Panc1 (cell line): ENCODE results near the gene HORMAD2. TPM values are rescaled to one million over a fixed set of nuclear protein-coding genes. Genes with fewer than 3 reads are reported as not detected.

Source experiments
- ATAC-seq: fragments of 200-7000 bp; cut with Tn5 transposase; 2 replicates; pipeline ENCODE4 v1.9.1; 2020; ENCODE audit warnings: mild to moderate bottlenecking, moderate library complexity
- BruUV-seq: library from RNA; stranded (reverse); fragments of 400-500 nt; replicated peaks from 2 replicates; lab custom pipeline; 2021; lab: Mats Ljungman, UMichigan
- CTCF ChIA-PET: fragments of 300-600 bp; sonication (Branson Sonifier 250); formaldehyde crosslinking; loops from one replicate; lab custom pipeline; 2022; ENCODE audit warnings: antibody characterized with exemption; lab: Charles Lee
- POLR2A ChIA-PET: fragments of 300-600 bp; sonication (Branson Sonifier 250); formaldehyde crosslinking; loops from one replicate; lab custom pipeline; 2022; ENCODE audit warnings: antibody characterized with exemption; lab: Charles Lee
- DNase-seq: peaks from one replicate; pipeline ENCODE4 v3.0.0-alpha.2; 2010; ENCODE audit warnings: low read depth, low spot score
- H3K27ac ChIP-seq: 2 replicates; pipeline ENCODE4 v1.5.1; 2011; ENCODE audit warnings: mild to moderate bottlenecking, low read length, inconsistent platforms
- H3K27me3 ChIP-seq: fragments of 200-500 bp; sonication (Bioruptor generic); 2 replicates; pipeline ENCODE4 v1.6.0; 2014; ENCODE audit warnings: low read length, inconsistent platforms; ENCODE audit not compliant: control insufficient read depth, insufficient read depth
- H3K36me3 ChIP-seq: fragments of 200-500 bp; sonication (Bioruptor generic); 2 replicates; pipeline ENCODE4 v1.5.1; 2014; ENCODE audit warnings: inconsistent platforms, mild to moderate bottlenecking, low read length, moderate library complexity; ENCODE audit not compliant: control insufficient read depth, insufficient read depth
- H3K4me1 ChIP-seq: 2 replicates; pipeline ENCODE4 v1.5.1; 2011; ENCODE audit warnings: inconsistent platforms, mild to moderate bottlenecking, low read length, moderate library complexity; ENCODE audit not compliant: control insufficient read depth, insufficient read depth
- H3K4me3 ChIP-seq, 2 experiments: 2 replicates each; pipeline ENCODE4 v1.5.1; 2011 to 2012; ENCODE audit warnings: low read depth in 2 of 2, low read length in 2 of 2, mild to moderate bottlenecking in 2 of 2, inconsistent platforms in 1 of 2, moderate library complexity in 1 of 2
- H3K9me3 ChIP-seq: fragments of 200-500 bp; sonication (Bioruptor generic); 2 replicates; pipeline ENCODE4 v1.5.1; 2014; ENCODE audit warnings: low read depth, mild to moderate bottlenecking, inconsistent platforms, low read length, moderate library complexity; ENCODE audit not compliant: control insufficient read depth, insufficient read depth
- POLR2AphosphoS5 ChIP-seq: IDR thresholded peaks from 2 replicates; pipeline ENCODE4 v1.6.1; 2012; ENCODE audit warnings: mild to moderate bottlenecking, low read depth, low read length, moderate library complexity
- SIN3A ChIP-seq: IDR thresholded peaks from 2 replicates; pipeline ENCODE4 v1.6.1; 2012; ENCODE audit warnings: low read depth, mild to moderate bottlenecking, low read length, moderate library complexity, borderline replicate concordance; ENCODE audit not compliant: insufficient read depth
- TCF7L2 ChIP-seq: IDR thresholded peaks from 2 replicates; pipeline ENCODE4 v1.6.1; 2011; ENCODE audit warnings: mild to moderate bottlenecking, low read depth, low read length, inconsistent platforms
- in situ Hi-C: cut with HindIII; loops from 2 replicates; pipeline ENCODE4 v1.10.0; 2016; ENCODE audit warnings: low sequenced_read_pairs, low pct_unique_long_range_greater_than_20kb
- intact Hi-C: fragments of 100-400 bp; cut with micrococcal nuclease; formaldehyde crosslinking; loops from one replicate; pipeline ENCODE4 v1.10.0; 2022; ENCODE audit not compliant: unreplicated experiment
- total RNA-seq: library from RNA; stranded (reverse); gene quantifications from one replicate; pipeline ENCODE4 v1.2.1, GENCODE V29; 2021; ENCODE audit not compliant: unreplicated experiment
- TF ChIP-seq, protein P1 (sequence below), 2 experiments: IDR thresholded peaks; 2 replicates each; pipeline ENCODE4 v1.6.1; 2011 to 2012; ENCODE audit warnings: low read depth in 2 of 2, control low read depth in 1 of 2, low read length in 1 of 2, mild to moderate bottlenecking in 1 of 2, moderate library complexity in 1 of 2; ENCODE audit not compliant: insufficient read depth in 1 of 2
- TF ChIP-seq, protein P2 (sequence below): fragments of 450-650 bp; IDR thresholded peaks from 2 replicates; pipeline ENCODE4 v1.5.1; 2017; ENCODE audit warnings: mild to moderate bottlenecking

HORMAD2 gene
- total RNA-seq, 1 experiment from 2014 or later = not detected

DNA sequence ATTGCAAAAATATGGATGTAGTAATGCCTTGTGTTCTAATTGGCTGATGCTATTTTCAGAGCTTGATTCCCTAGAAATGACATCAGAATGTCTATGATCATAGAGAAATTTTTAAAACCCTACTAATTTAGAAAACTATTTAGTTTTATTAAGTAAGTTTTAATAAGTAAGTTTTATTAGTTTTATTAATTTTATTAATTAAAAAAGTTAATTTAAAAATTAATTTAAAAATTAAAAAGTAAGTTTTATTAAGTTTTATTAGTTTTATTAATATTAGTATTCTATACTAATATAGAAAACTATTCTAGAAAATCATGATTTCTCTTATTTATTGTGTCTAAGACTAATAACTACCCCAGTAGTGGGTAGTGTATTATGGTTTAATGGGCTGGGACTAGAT is 8.2 kb downstream of the HORMAD2 start:
- Histone ChIP-seq H3K4me3 (no peak overlapping the region), H3K9me3 (no peaks in the 10 kb centered on the region), H3K36me3 (no peaks in the 10 kb centered on the region), H3K27me3 (no peaks in the 10 kb centered on the region), H3K4me1 (no peaks in the 10 kb centered on the region), H3K27ac (no peak overlapping the region)
- TF ChIP-seq TCF7L2 = no peak
- TF ChIP-seq SIN3A = no peak
- no peak for TF ChIP-seq POLR2AphosphoS5
- in situ Hi-C loops = no loop called here
- POLR2A ChIA-PET = no interaction called here
- intact Hi-C loops = no loop called here
- ATAC-seq = no peak
- no peak for DNase-seq
- no TSS peak for BruUV-seq
- CTCF ChIA-PET = interaction anchor here (0.6 to 1.0 kb wide), 6 partner anchors 20 to 606 kb away, joined by 3 to 11 read pairs (median 4); no protein-coding TSS in a partner anchor

DNA sequence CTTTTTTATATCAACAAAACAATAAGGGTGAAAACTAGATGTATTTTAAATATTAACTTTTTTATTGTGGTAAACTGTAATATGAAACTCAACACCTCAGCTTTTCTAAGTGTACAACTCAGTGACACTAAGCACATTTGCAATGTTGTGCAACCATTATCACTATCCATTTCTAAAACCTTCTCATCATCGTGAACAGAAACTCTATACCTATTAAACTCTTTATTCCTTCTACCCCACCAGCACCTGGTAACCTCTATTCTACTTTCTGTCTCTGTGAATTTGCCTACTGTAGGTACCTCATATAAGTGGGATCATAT is 9.4 kb downstream of the HORMAD2 start:
- POLR2A ChIA-PET = no interaction called here
- Histone ChIP-seq H3K9me3 (peaks cover 10% of the 10 kb centered on the region; the same call in 1 of the 2 replicates), H3K27me3 (no peaks in the 10 kb centered on the region), H3K27ac (no peak overlapping the region), H3K4me3 (no peak overlapping the region), H3K4me1 (no peaks in the 10 kb centered on the region), H3K36me3 (no peaks in the 10 kb centered on the region)
- no peak for ATAC-seq
- no TSS peak for BruUV-seq
- CTCF ChIA-PET = interaction anchor here (0.6 to 0.7 kb wide), 2 partner anchors 389 to 466 kb away, joined by 5 to 6 read pairs; no protein-coding TSS in a partner anchor
- DNase-seq = no peak
- in situ Hi-C loops = no loop called here
- intact Hi-C loops = no loop called here
- no peak for TF ChIP-seq TCF7L2
- TF ChIP-seq, protein P1, sequence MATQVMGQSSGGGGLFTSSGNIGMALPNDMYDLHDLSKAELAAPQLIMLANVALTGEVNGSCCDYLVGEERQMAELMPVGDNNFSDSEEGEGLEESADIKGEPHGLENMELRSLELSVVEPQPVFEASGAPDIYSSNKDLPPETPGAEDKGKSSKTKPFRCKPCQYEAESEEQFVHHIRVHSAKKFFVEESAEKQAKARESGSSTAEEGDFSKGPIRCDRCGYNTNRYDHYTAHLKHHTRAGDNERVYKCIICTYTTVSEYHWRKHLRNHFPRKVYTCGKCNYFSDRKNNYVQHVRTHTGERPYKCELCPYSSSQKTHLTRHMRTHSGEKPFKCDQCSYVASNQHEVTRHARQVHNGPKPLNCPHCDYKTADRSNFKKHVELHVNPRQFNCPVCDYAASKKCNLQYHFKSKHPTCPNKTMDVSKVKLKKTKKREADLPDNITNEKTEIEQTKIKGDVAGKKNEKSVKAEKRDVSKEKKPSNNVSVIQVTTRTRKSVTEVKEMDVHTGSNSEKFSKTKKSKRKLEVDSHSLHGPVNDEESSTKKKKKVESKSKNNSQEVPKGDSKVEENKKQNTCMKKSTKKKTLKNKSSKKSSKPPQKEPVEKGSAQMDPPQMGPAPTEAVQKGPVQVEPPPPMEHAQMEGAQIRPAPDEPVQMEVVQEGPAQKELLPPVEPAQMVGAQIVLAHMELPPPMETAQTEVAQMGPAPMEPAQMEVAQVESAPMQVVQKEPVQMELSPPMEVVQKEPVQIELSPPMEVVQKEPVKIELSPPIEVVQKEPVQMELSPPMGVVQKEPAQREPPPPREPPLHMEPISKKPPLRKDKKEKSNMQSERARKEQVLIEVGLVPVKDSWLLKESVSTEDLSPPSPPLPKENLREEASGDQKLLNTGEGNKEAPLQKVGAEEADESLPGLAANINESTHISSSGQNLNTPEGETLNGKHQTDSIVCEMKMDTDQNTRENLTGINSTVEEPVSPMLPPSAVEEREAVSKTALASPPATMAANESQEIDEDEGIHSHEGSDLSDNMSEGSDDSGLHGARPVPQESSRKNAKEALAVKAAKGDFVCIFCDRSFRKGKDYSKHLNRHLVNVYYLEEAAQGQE (IDR thresholded peaks at IDR 0.05; ENCODE audit: insufficient read depth in 1 of 2, low read depth in 2 of 2, low read length in 1 of 2) = no peak
- no peak for TF ChIP-seq SIN3A
- TF ChIP-seq, protein P2, sequence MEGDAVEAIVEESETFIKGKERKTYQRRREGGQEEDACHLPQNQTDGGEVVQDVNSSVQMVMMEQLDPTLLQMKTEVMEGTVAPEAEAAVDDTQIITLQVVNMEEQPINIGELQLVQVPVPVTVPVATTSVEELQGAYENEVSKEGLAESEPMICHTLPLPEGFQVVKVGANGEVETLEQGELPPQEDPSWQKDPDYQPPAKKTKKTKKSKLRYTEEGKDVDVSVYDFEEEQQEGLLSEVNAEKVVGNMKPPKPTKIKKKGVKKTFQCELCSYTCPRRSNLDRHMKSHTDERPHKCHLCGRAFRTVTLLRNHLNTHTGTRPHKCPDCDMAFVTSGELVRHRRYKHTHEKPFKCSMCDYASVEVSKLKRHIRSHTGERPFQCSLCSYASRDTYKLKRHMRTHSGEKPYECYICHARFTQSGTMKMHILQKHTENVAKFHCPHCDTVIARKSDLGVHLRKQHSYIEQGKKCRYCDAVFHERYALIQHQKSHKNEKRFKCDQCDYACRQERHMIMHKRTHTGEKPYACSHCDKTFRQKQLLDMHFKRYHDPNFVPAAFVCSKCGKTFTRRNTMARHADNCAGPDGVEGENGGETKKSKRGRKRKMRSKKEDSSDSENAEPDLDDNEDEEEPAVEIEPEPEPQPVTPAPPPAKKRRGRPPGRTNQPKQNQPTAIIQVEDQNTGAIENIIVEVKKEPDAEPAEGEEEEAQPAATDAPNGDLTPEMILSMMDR = no peak
- TF ChIP-seq POLR2AphosphoS5 = no peak

DNA sequence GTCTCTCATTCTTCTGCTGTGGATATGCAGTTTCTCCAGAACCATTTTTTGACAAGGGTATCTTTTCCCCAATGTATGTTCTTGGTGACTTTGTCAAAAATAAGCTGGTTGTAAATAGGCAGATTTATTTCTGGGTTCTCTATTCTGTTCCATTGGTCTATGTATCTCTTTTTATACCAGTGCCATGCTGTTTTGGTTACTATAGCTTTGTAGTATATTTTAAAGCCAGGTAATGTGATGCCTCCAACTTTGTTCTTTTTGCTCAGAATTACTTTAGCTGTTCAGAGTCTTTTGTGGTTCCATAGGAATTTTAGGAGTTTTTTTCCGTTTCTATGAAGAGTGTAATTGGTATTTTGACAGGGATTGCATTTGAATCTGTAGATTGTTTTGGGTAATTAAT is 12.4 kb downstream of the HORMAD2 start:
- no peaks in the 10 kb centered on the region for H3K36me3 ChIP-seq
- H3K27ac ChIP-seq = no peak overlapping the region
- peaks cover 12% of the 10 kb centered on the region; the same call in 1 of the 2 replicates for H3K9me3 ChIP-seq
- no peaks in the 10 kb centered on the region for H3K27me3 ChIP-seq
- in situ Hi-C loops (no loop called here), intact Hi-C loops (no loop called here)
- DNase-seq (no peak), ATAC-seq (no peak)
- ChIA-PET CTCF (no interaction called here), POLR2A (interaction anchor here (0.7 kb wide), 1 partner anchor 97 kb away, joined by 17 read pairs; no protein-coding TSS in a partner anchor)
- no TSS peak for BruUV-seq
- TF ChIP-seq TCF7L2 (no peak), SIN3A (no peak), POLR2AphosphoS5 (no peak)
- no peak overlapping the region for H3K4me3 ChIP-seq
- no peaks in the 10 kb centered on the region for H3K4me1 ChIP-seq
